GM10266 (cell line): ENCODE results near the gene KCNJ12.

Experiments used
- DNase-seq: peaks from one replicate; pipeline ENCODE4 v3.0.0; 2012; ENCODE audit errors: extremely low spot score
- TF ChIP-seq, protein P1 (sequence below): IDR thresholded peaks from 2 replicates; pipeline ENCODE4 v1.5.1; 2012; ENCODE audit warnings: mild to moderate bottlenecking, low read depth; ENCODE audit not compliant: control insufficient read depth, insufficient read depth; ENCODE audit errors: missing control alignments

Gene KCNJ12

DNA sequence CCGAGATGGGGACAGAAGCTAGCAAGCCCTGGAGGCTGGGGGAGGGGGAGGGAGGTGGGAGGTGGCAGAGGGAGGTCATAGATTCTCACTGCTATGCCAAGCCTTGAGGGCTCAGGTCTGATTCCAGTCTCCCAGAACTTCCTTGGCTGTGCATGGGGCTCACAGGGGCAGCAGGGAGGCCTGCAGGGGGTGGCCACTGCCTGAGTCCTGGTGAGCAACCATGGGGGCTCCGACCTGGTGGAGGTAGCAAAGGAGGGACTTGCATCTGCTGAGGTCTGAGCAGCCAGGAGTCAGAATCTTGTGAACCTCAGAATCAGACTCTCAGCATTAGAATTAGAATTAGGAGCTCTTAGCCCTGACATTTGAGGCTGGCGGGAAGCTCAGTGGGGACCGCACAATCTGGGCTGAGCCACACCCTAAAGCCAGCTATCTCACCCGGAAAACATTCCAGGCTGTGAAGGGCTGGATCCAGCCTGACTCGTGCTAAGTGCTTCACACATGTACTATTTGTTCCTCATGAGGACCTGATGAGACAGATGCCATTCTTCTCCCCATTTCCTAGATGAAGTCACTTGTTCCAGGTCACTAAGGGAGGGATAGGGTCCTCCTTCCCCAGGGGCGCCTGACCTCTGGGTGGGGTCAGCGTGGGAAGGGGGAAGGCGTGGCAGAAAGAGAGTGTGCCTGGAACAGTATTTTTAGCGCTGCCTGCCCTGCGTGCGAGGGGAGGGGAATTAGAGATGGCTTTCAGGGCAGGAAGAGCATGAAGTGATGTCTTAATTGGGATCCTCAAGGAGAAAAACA is 17.3 kb upstream of the KCNJ12 start:
- TF ChIP-seq, protein P1, sequence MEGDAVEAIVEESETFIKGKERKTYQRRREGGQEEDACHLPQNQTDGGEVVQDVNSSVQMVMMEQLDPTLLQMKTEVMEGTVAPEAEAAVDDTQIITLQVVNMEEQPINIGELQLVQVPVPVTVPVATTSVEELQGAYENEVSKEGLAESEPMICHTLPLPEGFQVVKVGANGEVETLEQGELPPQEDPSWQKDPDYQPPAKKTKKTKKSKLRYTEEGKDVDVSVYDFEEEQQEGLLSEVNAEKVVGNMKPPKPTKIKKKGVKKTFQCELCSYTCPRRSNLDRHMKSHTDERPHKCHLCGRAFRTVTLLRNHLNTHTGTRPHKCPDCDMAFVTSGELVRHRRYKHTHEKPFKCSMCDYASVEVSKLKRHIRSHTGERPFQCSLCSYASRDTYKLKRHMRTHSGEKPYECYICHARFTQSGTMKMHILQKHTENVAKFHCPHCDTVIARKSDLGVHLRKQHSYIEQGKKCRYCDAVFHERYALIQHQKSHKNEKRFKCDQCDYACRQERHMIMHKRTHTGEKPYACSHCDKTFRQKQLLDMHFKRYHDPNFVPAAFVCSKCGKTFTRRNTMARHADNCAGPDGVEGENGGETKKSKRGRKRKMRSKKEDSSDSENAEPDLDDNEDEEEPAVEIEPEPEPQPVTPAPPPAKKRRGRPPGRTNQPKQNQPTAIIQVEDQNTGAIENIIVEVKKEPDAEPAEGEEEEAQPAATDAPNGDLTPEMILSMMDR: no peak
- no peak for DNase-seq

DNA sequence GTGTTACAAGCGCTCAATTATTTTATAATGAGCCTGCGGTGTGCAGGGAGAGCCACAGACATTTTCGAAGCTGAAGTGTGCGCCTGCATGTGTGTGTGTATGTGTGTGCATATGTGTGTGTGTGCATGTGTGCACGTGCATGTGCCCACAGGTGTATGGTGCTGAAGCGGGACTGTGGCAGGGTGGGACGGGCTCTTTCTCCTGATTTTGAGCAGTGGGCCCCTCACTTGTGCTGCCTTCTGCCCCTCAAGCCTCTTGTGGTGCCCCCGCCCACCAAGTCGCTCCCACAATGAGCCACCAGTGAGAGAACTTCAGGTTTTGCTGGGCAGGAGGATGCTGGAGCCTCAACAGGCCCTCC is 16.7 kb upstream of the KCNJ12 start:
- DNase-seq: no peak

DNA sequence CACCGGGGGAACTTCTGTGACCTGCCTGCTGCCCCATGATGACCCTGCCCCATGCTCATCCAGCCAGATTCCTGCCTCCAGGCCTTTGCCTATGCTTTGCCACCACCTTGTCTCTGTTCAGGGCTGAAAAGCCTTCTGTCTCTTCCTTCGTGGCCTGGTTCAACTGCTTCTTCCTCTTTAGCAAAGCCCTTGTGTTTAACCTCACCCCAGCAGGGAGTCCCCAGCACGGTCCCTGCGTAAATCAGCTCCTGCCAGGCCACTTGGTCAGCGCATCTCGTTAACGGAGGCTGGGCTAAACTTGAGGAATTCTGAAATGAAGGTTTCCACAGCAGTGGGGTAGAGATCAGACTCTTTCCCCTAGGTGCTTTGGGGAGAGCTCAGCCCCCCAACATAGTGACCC is 16.1 kb upstream of the KCNJ12 start:
- TF ChIP-seq, protein P1: no peak
- no peak for DNase-seq

More for the DNA sequence above, 16.7 kb upstream of the KCNJ12 start:
- TF ChIP-seq, protein P1: no peak

DNA sequence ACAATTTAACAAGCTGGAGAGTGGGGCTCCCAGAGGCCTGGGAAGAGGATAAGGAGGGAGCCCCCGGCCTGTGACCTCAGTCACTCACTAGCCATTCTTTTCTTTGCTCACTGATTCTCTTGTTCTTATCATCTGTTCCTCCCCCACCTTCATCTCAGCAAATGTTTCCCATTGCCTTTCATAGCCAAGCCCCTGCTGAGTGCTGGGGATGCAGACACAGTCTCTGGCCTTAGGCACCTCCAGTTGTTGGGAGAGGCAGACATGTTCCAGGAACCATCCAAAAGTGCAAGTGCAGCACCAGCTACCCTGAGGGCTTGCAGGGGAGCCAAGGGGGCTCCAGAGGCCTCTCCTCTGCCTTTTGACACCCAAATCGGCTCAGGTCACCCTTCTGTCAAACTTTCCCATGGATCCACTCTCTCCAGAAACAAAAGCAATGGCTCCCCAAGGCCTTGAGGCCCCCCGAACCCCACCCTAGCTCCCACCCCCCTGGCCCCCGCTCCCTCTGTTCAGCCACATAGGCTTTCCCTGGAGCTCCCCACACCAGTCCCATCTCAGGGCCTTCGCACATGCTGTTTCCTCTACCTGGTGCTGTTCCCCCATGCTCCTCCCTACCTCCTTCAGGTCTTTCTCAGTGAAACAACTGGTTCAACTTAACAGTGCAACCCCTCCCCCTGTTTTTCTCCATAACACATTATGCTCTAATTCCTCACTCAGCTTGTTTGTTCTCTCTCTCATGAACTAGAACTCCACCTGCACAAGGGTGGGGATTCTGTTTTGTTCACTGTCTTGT is 14.9 kb upstream of the KCNJ12 start:
- DNase-seq: no peak
- TF ChIP-seq, protein P1: no peak

DNA sequence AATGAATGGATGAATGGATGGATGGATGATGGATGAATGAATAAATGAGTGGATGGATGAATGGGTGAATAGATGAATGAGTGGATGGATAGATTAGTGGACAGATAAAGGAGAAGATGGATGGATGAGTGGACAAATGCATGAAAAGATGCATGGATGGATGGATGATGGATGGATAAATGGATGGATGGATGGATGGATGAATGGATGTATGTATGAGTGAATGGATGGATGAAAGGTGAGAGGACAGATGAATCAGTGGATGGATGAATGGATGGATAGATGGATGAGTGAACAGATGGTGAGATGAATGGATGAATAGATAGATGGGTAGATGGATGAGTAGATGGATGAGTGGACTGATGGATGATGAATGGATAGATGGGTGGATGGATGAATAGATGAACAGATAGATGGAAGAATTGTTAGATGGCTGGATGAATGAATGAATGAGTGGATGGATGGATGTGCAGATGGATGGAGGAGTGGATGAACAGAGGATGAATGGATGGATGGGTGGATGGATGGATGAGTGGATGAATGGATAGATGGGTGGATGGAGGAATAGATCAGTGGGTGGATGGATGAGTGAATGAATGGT is 13.7 kb upstream of the KCNJ12 start:
- TF ChIP-seq, protein P1: no peak
- no peak for DNase-seq

DNA sequence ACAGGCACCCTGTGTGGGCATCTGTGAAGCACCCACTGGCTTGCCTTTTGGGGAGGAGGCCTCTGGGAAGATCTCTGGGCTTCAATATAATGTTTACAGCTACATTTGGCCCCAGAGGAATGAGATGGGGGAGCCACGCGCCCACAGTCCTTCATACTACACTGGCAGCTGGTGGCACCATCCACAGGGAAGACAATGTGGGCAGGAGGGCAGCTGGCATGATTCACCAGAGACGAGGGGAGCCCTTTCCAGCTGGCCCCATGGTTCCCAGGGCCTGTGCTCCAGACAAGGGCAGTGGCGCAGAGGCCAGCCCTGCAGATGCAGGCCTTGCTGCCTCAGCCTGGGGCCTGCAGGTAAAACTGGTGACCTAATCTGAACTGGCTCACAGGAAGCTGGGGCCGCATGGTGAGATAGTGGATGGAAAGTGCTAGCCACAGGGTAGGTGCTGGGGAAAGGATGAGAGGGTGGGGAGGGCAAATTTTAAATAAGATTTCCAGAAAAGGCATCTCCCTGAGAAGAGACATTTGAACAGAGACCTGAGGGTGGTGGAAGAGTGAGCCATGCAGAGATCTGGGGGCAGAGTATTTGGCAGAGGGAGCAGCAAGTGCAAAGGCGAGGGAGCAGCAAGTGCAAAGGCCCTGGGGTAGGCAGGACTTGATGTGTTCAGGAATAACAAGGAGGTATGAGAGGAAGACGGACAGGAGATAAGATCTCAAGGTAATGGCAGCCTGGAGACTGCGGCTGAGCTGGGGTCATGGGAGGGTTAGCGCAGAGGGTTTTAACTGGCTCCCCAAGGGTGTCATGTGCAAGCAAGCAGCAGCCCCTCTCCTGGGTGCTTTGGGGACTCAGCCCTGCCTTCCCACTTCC is 12.1 kb upstream of the KCNJ12 start:
- no peak for DNase-seq

More for the DNA sequence above, 12.1 kb upstream of the KCNJ12 start:
- TF ChIP-seq, protein P1: no peak
